Activated T-cell treated with anti-CD3 and anti-CD28 coated beads, Interleukin-2, amount 50 U/mL, for 72 hours (primary cell): ENCODE measurements around the gene HSPB6. TPM values are rescaled to one million over a fixed set of nuclear protein-coding genes. Genes with fewer than 3 reads are reported as not detected.

Source experiments
- ATAC-seq, 2 donors: fragments of 150-1000 bp; cut with Tn5 transposase; replicated peaks in 1 of 2; 2 replicates each; pipeline ENCODE4 v1.10.0; 2021; ENCODE audit warnings: moderate library complexity in 2 of 2, mild to moderate bottlenecking in 1 of 2
- DNase-seq, 2 donors: peaks; one replicate each; pipeline ENCODE4 v3.0.0; 2021 to 2022; ENCODE audit warnings: mixed read lengths in 1 of 2
- H3K27ac Mint-ChIP-seq: one replicate; pipeline ENCODE4 v1.8.0; 2022; ENCODE audit warnings: mild to moderate bottlenecking, moderate library complexity, mixed read lengths
- H3K27me3 Mint-ChIP-seq: one replicate; pipeline ENCODE4 v1.8.0; 2022; ENCODE audit warnings: low read depth, mixed read lengths
- H3K36me3 Mint-ChIP-seq, 2 donors: one replicate each; pipeline ENCODE4 v1.8.0; 2022; ENCODE audit warnings: mixed read lengths in 2 of 2, mild to moderate bottlenecking in 1 of 2; ENCODE audit not compliant: insufficient read depth in 2 of 2
- H3K4me1 Mint-ChIP-seq: one replicate; pipeline ENCODE4 v1.8.0; 2022; ENCODE audit warnings: low read depth, mixed read lengths
- H3K4me3 Mint-ChIP-seq, 2 donors: one replicate each; pipeline ENCODE4 v1.8.0; 2022; ENCODE audit warnings: mild to moderate bottlenecking in 2 of 2, mixed read lengths in 2 of 2, moderate library complexity in 2 of 2
- H3K9me3 Mint-ChIP-seq, 2 donors: one replicate each; pipeline ENCODE4 v1.8.0; 2022; ENCODE audit warnings: mixed read lengths in 2 of 2
- total RNA-seq, 2 donors: library from RNA; stranded (reverse); gene quantifications; one replicate each; pipeline ENCODE4 v1.2.3, GENCODE V29; 2022

HSPB6 gene
- total RNA-seq, 2 donors from 2014 or later, result 1.4 to 2.4 TPM

GRCh38 chr19:35715981-35716800 lies 40.6 kb downstream of the HSPB6 start:
- Mint-ChIP-seq H3K27me3 (no peaks in the 10 kb centered on the region), H3K36me3 (peaks cover 25 to 29% of the 10 kb centered on the region in 2 donors), H3K9me3 (no peaks in the 10 kb centered on the region), H3K4me1 (peaks cover 46% of the 10 kb centered on the region), H3K4me3 (peak overlapping the region; percentile 89), H3K27ac (peak overlapping the region; percentile 88)
- DNase-seq (no peak), ATAC-seq (no peak)

DNA sequence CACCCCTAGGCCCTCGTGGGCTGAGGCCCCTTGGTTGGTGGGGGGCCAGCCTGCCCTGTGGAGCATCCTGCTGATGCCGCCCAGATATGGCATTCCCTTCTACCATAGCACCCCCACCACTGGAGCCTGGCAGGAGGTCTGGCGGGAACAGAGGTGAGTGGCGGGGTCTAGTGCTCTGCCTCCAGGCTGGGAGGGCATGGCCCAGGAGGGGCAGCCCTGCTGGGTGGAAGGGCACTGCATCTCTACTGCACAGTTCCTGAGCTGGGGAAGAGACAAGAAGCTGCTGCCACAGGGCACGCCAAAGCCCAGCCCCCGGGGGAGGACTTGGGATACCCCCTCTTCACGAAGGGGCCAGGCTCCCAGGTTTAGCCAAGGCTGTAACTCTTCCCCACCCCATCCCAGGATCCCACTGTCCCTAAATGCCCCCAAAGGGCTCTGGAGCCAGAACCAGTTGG lies 41.4 kb downstream of the HSPB6 start:
- H3K4me1 Mint-ChIP-seq, result peaks cover 53% of the 10 kb centered on the region
- peak overlapping the region; percentile 89 for H3K4me3 Mint-ChIP-seq
- peaks cover 25 to 26% of the 10 kb centered on the region in 2 donors for H3K36me3 Mint-ChIP-seq
- DNase-seq, result no peak
- H3K9me3 Mint-ChIP-seq, result no peaks in the 10 kb centered on the region
- H3K27me3 Mint-ChIP-seq, result no peaks in the 10 kb centered on the region
- ATAC-seq, result no peak
- no peak overlapping the region for H3K27ac Mint-ChIP-seq

GRCh38 chr19:35714601-35715354 lies 42.1 kb downstream of the HSPB6 start:
- Mint-ChIP-seq H3K4me3 (peak overlapping the region; percentile 89), H3K4me1 (peaks cover 54% of the 10 kb centered on the region), H3K9me3 (no peaks in the 10 kb centered on the region), H3K27me3 (no peaks in the 10 kb centered on the region), H3K36me3 (peaks cover 23 to 24% of the 10 kb centered on the region in 2 donors), H3K27ac (peak overlapping the region; percentile 94)
- ATAC-seq (no peak), DNase-seq (peak in 1 of 2 donors; percentile 54)

GRCh38 chr19:35713904-35714495 lies 42.8 kb downstream of the HSPB6 start:
- DNase-seq (no peak), ATAC-seq (no peak)
- Mint-ChIP-seq H3K27me3 (no peaks in the 10 kb centered on the region), H3K9me3 (no peaks in the 10 kb centered on the region), H3K4me1 (peaks cover 55% of the 10 kb centered on the region), H3K4me3 (peak overlapping the region; percentile 89), H3K27ac (peak overlapping the region; percentile 94), H3K36me3 (peaks cover 21 to 24% of the 10 kb centered on the region in 2 donors)

- H3K9me3 Mint-ChIP-seq, result no peaks in the 10 kb centered on the region
- H3K27ac Mint-ChIP-seq, result peak overlapping the region; percentile 94
- peaks cover 20 to 24% of the 10 kb centered on the region in 2 donors for H3K36me3 Mint-ChIP-seq
- DNase-seq, result no peak
- peaks cover 60% of the 10 kb centered on the region for H3K4me1 Mint-ChIP-seq
- H3K4me3 Mint-ChIP-seq, result peak overlapping the region; percentile 89
- no peak for ATAC-seq
- H3K27me3 Mint-ChIP-seq, result no peaks in the 10 kb centered on the region
Observed at GRCh38 chr19:35713506-35713850, 43.4 kb downstream of the HSPB6 start.

GRCh38 chr19:35712567-35713505 lies 44.0 kb downstream of the HSPB6 start:
- Mint-ChIP-seq H3K4me3 (peak overlapping the region; percentile 89), H3K4me1 (peaks cover 60% of the 10 kb centered on the region), H3K36me3 (peaks cover 20 to 24% of the 10 kb centered on the region in 2 donors), H3K27me3 (no peaks in the 10 kb centered on the region), H3K9me3 (no peaks in the 10 kb centered on the region), H3K27ac (peak overlapping the region; percentile 94)
- ATAC-seq (peak; percentile 45 to 46), DNase-seq (peak; percentile 85 to 86)

DNA sequence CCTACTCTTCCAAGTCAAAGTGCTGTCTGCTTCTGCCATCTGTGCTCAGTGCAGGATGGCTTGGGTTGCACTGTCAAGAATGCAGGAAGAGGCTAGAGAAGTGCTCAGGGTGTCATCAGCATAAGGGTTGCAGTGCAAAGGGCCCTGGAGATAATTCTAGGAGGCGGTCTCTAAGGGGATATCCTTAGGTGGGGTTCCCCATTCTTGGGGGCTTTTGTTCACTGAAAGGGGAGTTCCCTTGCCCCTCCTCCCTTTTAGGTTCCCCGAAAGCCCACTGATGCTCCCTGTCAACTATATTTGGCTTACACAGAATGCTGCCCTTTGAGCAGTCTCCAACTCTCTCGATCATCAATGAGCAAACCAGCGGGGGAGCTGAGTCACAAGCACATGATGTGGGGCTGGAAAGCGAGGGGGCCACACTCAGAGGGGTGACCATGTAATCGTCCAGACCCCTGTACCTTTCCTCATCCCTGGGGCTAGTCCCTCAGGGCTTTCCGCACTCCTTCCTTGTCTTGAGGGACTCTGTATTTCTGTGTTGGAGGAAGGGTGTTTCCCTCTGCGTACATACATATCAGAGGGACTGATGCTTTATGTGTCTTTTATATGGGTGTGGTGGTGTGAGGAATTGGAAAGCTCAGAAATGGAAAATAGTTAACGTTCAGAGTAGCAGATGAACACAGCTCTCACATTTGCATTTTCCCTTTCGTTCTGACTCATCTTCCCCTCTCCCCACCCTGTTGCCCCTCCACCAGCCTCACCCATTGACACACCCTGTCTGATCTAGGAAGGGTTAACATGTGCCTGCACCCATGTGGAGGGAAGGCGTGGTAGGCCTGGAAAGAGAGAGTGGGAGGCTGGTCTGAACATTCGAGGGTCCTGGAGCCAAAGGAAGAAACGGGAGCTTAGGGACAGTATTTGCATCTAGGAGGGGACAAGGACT lies 45.8 kb downstream of the HSPB6 start:
- H3K4me3 Mint-ChIP-seq, result peak overlapping the region; percentile 72 to 89
- ATAC-seq (peak; percentile 57 to 60), DNase-seq (peak; percentile 78 to 86)
- H3K9me3 Mint-ChIP-seq, result no peaks in the 10 kb centered on the region
- peaks cover 60% of the 10 kb centered on the region for H3K4me1 Mint-ChIP-seq
- H3K27me3 Mint-ChIP-seq, result no peaks in the 10 kb centered on the region
- peak overlapping the region; percentile 94 for H3K27ac Mint-ChIP-seq
- H3K36me3 Mint-ChIP-seq, result peaks cover 14 to 17% of the 10 kb centered on the region in 2 donors

DNA sequence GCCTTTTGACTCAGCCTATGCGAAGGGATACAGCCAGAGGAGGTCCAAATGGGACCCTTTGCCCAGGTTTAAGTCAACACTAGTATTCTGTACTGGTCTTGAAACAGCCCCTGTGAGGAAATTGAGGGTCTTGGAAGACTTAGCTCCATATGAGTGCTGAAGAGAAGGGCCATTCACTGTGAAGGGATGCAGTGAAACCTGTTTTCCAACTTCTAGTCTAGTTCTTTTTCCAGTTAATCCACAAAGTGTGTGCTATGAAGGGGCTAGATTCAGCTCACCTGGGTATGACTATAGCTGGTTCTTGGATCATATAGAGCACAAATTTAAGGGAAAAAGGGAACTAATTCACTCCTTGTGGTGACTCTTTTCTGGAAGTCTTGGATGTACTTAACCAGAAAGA lies 48.4 kb downstream of the HSPB6 start:
- H3K27ac Mint-ChIP-seq, result no peak overlapping the region
- H3K9me3 Mint-ChIP-seq, result no peaks in the 10 kb centered on the region
- H3K36me3 Mint-ChIP-seq, result peaks cover 1 to 2% of the 10 kb centered on the region in 2 donors
- DNase-seq (no peak), ATAC-seq (no peak)
- H3K4me3 Mint-ChIP-seq, result no peak overlapping the region
- peaks cover 43% of the 10 kb centered on the region for H3K4me1 Mint-ChIP-seq
- no peaks in the 10 kb centered on the region for H3K27me3 Mint-ChIP-seq

Other genes starting within 250 kb of the HSPB6 start
- 1 to 10 TPM; 3.7 to 7.5 TPM for gene DMKN, start 243.4 kb downstream of the HSPB6 start, total RNA-seq
- under 1 TPM in 1 of 2 donors, not detected in 1; 0.21 TPM for gene SBSN, start 228.7 kb downstream of the HSPB6 start, total RNA-seq
- not detected for gene GAPDHS, start 223.6 kb downstream of the HSPB6 start, total RNA-seq
- gene TMEM147, start 211.4 kb downstream of the HSPB6 start, total RNA-seq, result 10 to 100 TPM; 79.0 to 87.8 TPM
- gene ATP4A, start 193.4 kb downstream of the HSPB6 start, total RNA-seq, result not detected
- not detected for gene PMIS2, start 170.9 kb downstream of the HSPB6 start, total RNA-seq
- gene HAUS5, start 144.3 kb downstream of the HSPB6 start, total RNA-seq, result 10 to 100 TPM; 39.2 to 55.3 TPM
- gene RBM42, start 128.0 kb downstream of the HSPB6 start, total RNA-seq, result 100 to 1,000 TPM; 105 to 130 TPM
- 1 to 10 TPM; 1.7 to 2.5 TPM for gene ETV2, start 115.3 kb downstream of the HSPB6 start, total RNA-seq
- gene COX6B1, start 108.7 kb downstream of the HSPB6 start, total RNA-seq, result 100 to 1,000 TPM; 277 to 288 TPM
- under 1 TPM; 0.86 to 0.93 TPM for gene UPK1A, start 90.5 kb downstream of the HSPB6 start, total RNA-seq
- 100 to 1,000 TPM; 147 to 192 TPM for gene ZBTB32, start 52.5 kb downstream of the HSPB6 start, total RNA-seq
- 10 to 100 TPM; 63.0 to 71.5 TPM for gene KMT2B, start 39.0 kb downstream of the HSPB6 start, total RNA-seq
- gene IGFLR1, start 14.6 kb downstream of the HSPB6 start, total RNA-seq, result 100 to 1,000 TPM; 253 to 274 TPM
- 10 to 100 TPM; 71.0 to 83.6 TPM for gene U2AF1L4, start 11.6 kb downstream of the HSPB6 start, total RNA-seq
- 10 to 100 TPM; 50.7 to 53.7 TPM for gene PSENEN, start 11.4 kb downstream of the HSPB6 start, total RNA-seq
- gene LIN37, start 8.5 kb downstream of the HSPB6 start, total RNA-seq, result 10 to 100 TPM; 11.4 to 14.3 TPM
- gene PROSER3, start 1.1 kb upstream of the HSPB6 start, total RNA-seq, result 10 to 100 TPM; 38.9 to 47.8 TPM
- gene ARHGAP33, start 18.5 kb upstream of the HSPB6 start, total RNA-seq, result 10 to 100 TPM; 66.8 to 86.0 TPM
- not detected for gene PRODH2, start 55.8 kb upstream of the HSPB6 start, total RNA-seq
- gene NPHS1, start 95.5 kb upstream of the HSPB6 start, total RNA-seq, result under 1 TPM; 0.22 to 0.74 TPM
- gene KIRREL2, start 99.9 kb upstream of the HSPB6 start, total RNA-seq, result 1 to 10 TPM; 3.0 to 5.6 TPM
- gene APLP1, start 111.5 kb upstream of the HSPB6 start, total RNA-seq, result 1 to 10 TPM; 2.4 to 7.7 TPM
- gene NFKBID, start 143.5 kb upstream of the HSPB6 start, total RNA-seq, result 10 to 100 TPM; 51.5 to 63.1 TPM
- gene HCST, start 145.5 kb upstream of the HSPB6 start, total RNA-seq, result 10 to 100 TPM; 56.1 to 71.9 TPM
- gene TYROBP, start 151.3 kb upstream of the HSPB6 start, total RNA-seq, result 1 to 10 TPM in 1 of 2 donors, not detected in 1; 1.3 TPM
- gene LRFN3, start 179.3 kb upstream of the HSPB6 start, total RNA-seq, result 1 to 10 TPM; 6.4 to 8.5 TPM
- 10 to 100 TPM; 24.0 to 24.2 TPM for gene SDHAF1, start 238.2 kb upstream of the HSPB6 start, total RNA-seq